ENCODE measurements around the gene SLC39A11. TPM values are rescaled to one million over a fixed set of nuclear protein-coding genes. Genes with fewer than 3 reads are reported as not detected.
A peak's percentile ranks its signal among the peaks of the same experiment; 100 is the strongest.
"Not testable (repeated sequence)": the region's sequence is repeated elsewhere in the genome, so short reads cannot be mapped to it uniquely, and the experiment has no call there.

Gene SLC39A11
- total RNA-seq, 1 experiment from 2014 or later: 46.4 TPM

GRCh38 chr17:72826059-72826458 lies 266.4 kb downstream of the SLC39A11 start:
- H4K20me1 ChIP-seq (ENCODE audit: insufficient read depth); H3K79me2 ChIP-seq (ENCODE audit: insufficient read depth, low read length); CTCF ChIA-PET; RAD21 ChIA-PET (ENCODE audit: low non-redundant PET in 1 of 2, low total read pairs in 2 of 2, uncharacterized antibody in 2 of 2, unreplicated experiment in 2 of 2); H3K9me2 ChIP-seq (ENCODE audit: insufficient read depth); ATAC-seq; H3K4me3 ChIP-seq (replicated peaks in 1 of 2; ENCODE audit: low read depth in 1 of 2, low read length in 2 of 2); DNase-seq (ENCODE audit: low read depth, low spot score); POLR2A ChIA-PET; H3K36me3 ChIP-seq (ENCODE audit: control insufficient read depth in 1 of 2, insufficient read depth in 2 of 2, low read length in 2 of 2); H2AFZ ChIP-seq (ENCODE audit: low read depth, low read length, poor library complexity, severe bottlenecking); H3K27ac ChIP-seq (ENCODE audit: low read depth, low read length); H3K9ac ChIP-seq (ENCODE audit: low read length); H3K27me3 ChIP-seq (ENCODE audit: insufficient read depth, low read length); BruUV-seq (replicated peaks): not testable (repeated sequence)
- intact Hi-C loops (cut with micrococcal nuclease): loop anchor here (10.0 kb wide), 1 partner anchor 149 kb away; no protein-coding TSS in a partner anchor
- Histone ChIP-seq H3K4me2 (ENCODE audit: low read length) (peak overlapping the region; percentile 29; the same call in 1 of the 2 replicates), H3K9me3 (ENCODE audit: control insufficient read depth in 1 of 2, insufficient read depth in 1 of 2, low read depth in 1 of 2, low read length in 2 of 2) (peaks cover 18 to 22% of the 10 kb centered on the region in 2 experiments; a peak in 3 of 4 replicates), H3K4me1 (ENCODE audit: control insufficient read depth in 1 of 2, insufficient read depth in 2 of 2, low read length in 2 of 2) (peaks cover 7 to 21% of the 10 kb centered on the region in 2 experiments; a peak in 3 of 4 replicates)

GRCh38 chr17:72825218-72825617 lies 267.3 kb downstream of the SLC39A11 start:
- Histone ChIP-seq H4K20me1 (ENCODE audit: insufficient read depth) (no peaks in the 10 kb centered on the region), H3K27ac (ENCODE audit: low read depth, low read length) (no peak overlapping the region), H3K4me3 (replicated peaks in 1 of 2; ENCODE audit: low read depth in 1 of 2, low read length in 2 of 2) (no peak overlapping the region), H3K4me1 (ENCODE audit: control insufficient read depth in 1 of 2, insufficient read depth in 2 of 2, low read length in 2 of 2) (peaks cover 7 to 21% of the 10 kb centered on the region in 2 experiments; a peak in 3 of 4 replicates), H2AFZ (ENCODE audit: low read depth, low read length, poor library complexity, severe bottlenecking) (no peak overlapping the region), H3K4me2 (ENCODE audit: low read length) (no peak overlapping the region), H3K9me2 (ENCODE audit: insufficient read depth) (no peaks in the 10 kb centered on the region), H3K79me2 (ENCODE audit: insufficient read depth, low read length) (no peaks in the 10 kb centered on the region), H3K27me3 (ENCODE audit: insufficient read depth, low read length) (no peaks in the 10 kb centered on the region), H3K36me3 (ENCODE audit: control insufficient read depth in 1 of 2, insufficient read depth in 2 of 2, low read length in 2 of 2) (peaks cover 0 to 3% of the 10 kb centered on the region in 2 experiments; a peak in 1 of 4 replicates), H3K9me3 (ENCODE audit: control insufficient read depth in 1 of 2, insufficient read depth in 1 of 2, low read depth in 1 of 2, low read length in 2 of 2) (peaks cover 18 to 22% of the 10 kb centered on the region in 2 experiments; a peak in 3 of 4 replicates), H3K9ac (ENCODE audit: low read length) (no peak overlapping the region)
- ATAC-seq (no peak), DNase-seq (ENCODE audit: low read depth, low spot score) (no peak)
- ChIA-PET POLR2A (no interaction called here), CTCF (no interaction called here), RAD21 (ENCODE audit: low non-redundant PET in 1 of 2, low total read pairs in 2 of 2, uncharacterized antibody in 2 of 2, unreplicated experiment in 2 of 2) (no interaction called here)
- no peak for TF ChIP-seq MAX (IDR thresholded peaks at IDR 0.05)
- no peak for TF ChIP-seq JUND (IDR thresholded peaks at IDR 0.05)
- TF ChIP-seq CEBPB (IDR thresholded peaks at IDR 0.05; ENCODE audit: low read depth): no peak
- no peak for TF ChIP-seq EZH2 (IDR thresholded peaks at IDR 0.05)
- TF ChIP-seq EZH2phosphoT487 (IDR thresholded peaks at IDR 0.05; ENCODE audit: borderline replicate concordance): no peak
- no peak for TF ChIP-seq EGR1 (IDR thresholded peaks at IDR 0.05; ENCODE audit: low read depth)
- no peak for TF ChIP-seq REST (IDR thresholded peaks at IDR 0.05; ENCODE audit: low read depth)
- no peak for TF ChIP-seq SRF (IDR thresholded peaks at IDR 0.05; ENCODE audit: low read depth)
- no peak for TF ChIP-seq YY1 (IDR thresholded peaks at IDR 0.05; ENCODE audit: extremely low read depth, insufficient replicate concordance, low read depth, low read length)
- TF ChIP-seq CTCF (IDR thresholded peaks at IDR 0.05 in 2 of 3, conservative IDR thresholded peaks at IDR 0.05 in 1 of 3; ENCODE audit: borderline replicate concordance in 1 of 3, insufficient read depth in 1 of 3, low read depth in 2 of 3, low read length in 2 of 3): no peak
- no peak for TF ChIP-seq ZNF274 (IDR thresholded peaks at IDR 0.05; ENCODE audit: low read depth, low read length)
- no peak for TF ChIP-seq ATF3 (IDR thresholded peaks at IDR 0.05)
- TF ChIP-seq TCF7L2 (IDR thresholded peaks at IDR 0.05; ENCODE audit: borderline replicate concordance, extremely low read depth, insufficient read depth, insufficient read length): no peak
- no peak for TF ChIP-seq ZFX (IDR thresholded peaks at IDR 0.05)
- no peak for TF ChIP-seq POLR2A (IDR thresholded peaks at IDR 0.05; ENCODE audit: borderline replicate concordance, extremely low read depth, insufficient read depth, insufficient read length)
- intact Hi-C loops (cut with micrococcal nuclease): loop anchor here (10.0 kb wide), 1 partner anchor 150 kb away; no protein-coding TSS in a partner anchor
- no TSS peak for BruUV-seq (replicated peaks)
